B cell (primary cell): ENCODE results near the gene TRIM41. TPM values are rescaled to one million over a fixed set of nuclear protein-coding genes. Genes with fewer than 3 reads are reported as not detected.

Source experiments
- ATAC-seq: fragments of 200-7000 bp; cut with Tn5 transposase; one replicate; pipeline ENCODE4 v1.10.0; 2021; ENCODE audit warnings: low read depth, mild to moderate bottlenecking, moderate number of reproducible peaks, moderate library complexity
- CTCF ChIA-PET: fragments of 350-600 bp; sonication (Branson Sonifier 250); formaldehyde crosslinking; loops from one replicate; lab custom pipeline; 2021; ENCODE audit warnings: antibody characterized with exemption, inconsistent platforms; lab: Charles Lee
- POLR2A ChIA-PET: fragments of 350-600 bp; sonication (Branson Sonifier 250); formaldehyde crosslinking; loops from one replicate; lab custom pipeline; 2021; ENCODE audit warnings: antibody characterized with exemption; lab: Charles Lee
- DNase-seq: peaks from one replicate; pipeline ENCODE4 v3.0.0; 2013
- H2AFZ ChIP-seq: 2 replicates; pipeline ENCODE4 v1.6.1; 2012; ENCODE audit warnings: mild to moderate bottlenecking, low read depth, low read length; ENCODE audit not compliant: insufficient read depth, poor library complexity, severe bottlenecking
- H3K27ac ChIP-seq, 2 donors: 1 replicate in 1 of 2; 2 replicates in 1 of 2; pipeline ENCODE4 v1.5.1; 2012 to 2013; ENCODE audit warnings: low read length in 2 of 2, mild to moderate bottlenecking in 2 of 2, moderate library complexity in 1 of 2
- H3K27me3 ChIP-seq, 4 experiments: fragments of 200-600 bp in 1 of 4; sonication (generic) in 1 of 4; replicated peaks in 1 of 4; 1 replicate in 2 of 4; 2 replicates in 2 of 4; pipeline versions ENCODE4 v1.6.1 to v1.7.0; 2013 to 2016; ENCODE audit warnings: low read length in 3 of 4, mild to moderate bottlenecking in 2 of 4, mixed read lengths in 1 of 4, moderate library complexity in 1 of 4; ENCODE audit not compliant: insufficient read depth in 4 of 4, control insufficient read depth in 3 of 4; ENCODE audit errors: control extremely low read depth in 1 of 4
- H3K36me3 ChIP-seq, 2 experiments: replicated peaks in 1 of 2; 1 replicate in 1 of 2; 2 replicates in 1 of 2; pipeline versions ENCODE4 v1.6.1 to v1.7.1; 2013; ENCODE audit warnings: low read length in 1 of 2; ENCODE audit not compliant: insufficient read depth in 2 of 2, control insufficient read depth in 1 of 2; ENCODE audit errors: control extremely low read depth in 1 of 2, extremely low read depth in 1 of 2
- H3K4me1 ChIP-seq, 2 donors: fragments of 200-600 bp in 1 of 2; sonication (generic) in 1 of 2; 1 replicate in 1 of 2; 2 replicates in 1 of 2; pipeline versions ENCODE4 v1.5.1 to v1.6.1; 2013 to 2017; ENCODE audit warnings: low read length in 2 of 2; ENCODE audit not compliant: control insufficient read depth in 2 of 2, insufficient read depth in 2 of 2
- H3K4me2 ChIP-seq: replicated peaks from 2 replicates; pipeline ENCODE3; 2012; ENCODE audit warnings: mild to moderate bottlenecking, low read depth, low read length; ENCODE audit not compliant: poor library complexity, severe bottlenecking
- H3K4me3 ChIP-seq, 5 experiments: fragments of 200-600 bp in 1 of 5; sonication (generic) in 1 of 5; 1 replicate in 3 of 5; 2 replicates in 2 of 5; pipeline versions ENCODE4 v1.5.1 to v1.7.0; 2011 to 2016; ENCODE audit warnings: low read length in 4 of 5, mild to moderate bottlenecking in 4 of 5, low read depth in 2 of 5, control low read depth in 1 of 5, moderate library complexity in 1 of 5; ENCODE audit not compliant: insufficient read depth in 1 of 5; ENCODE audit errors: control extremely low read depth in 1 of 5, extremely low read depth in 1 of 5
- H3K79me2 ChIP-seq: fragments of 200-600 bp; sonication (generic); one replicate; pipeline ENCODE4 v1.6.0; 2016; ENCODE audit warnings: low read length; ENCODE audit not compliant: control insufficient read depth, insufficient read depth
- H3K9ac ChIP-seq: fragments of 200-600 bp; sonication (generic); 2 replicates; pipeline ENCODE4 v1.6.1; 2017; ENCODE audit warnings: mild to moderate bottlenecking, low read length, moderate library complexity
- H3K9me3 ChIP-seq, 3 donors: one replicate each; pipeline versions ENCODE4 v1.6.1 to v1.7.1; 2013; ENCODE audit warnings: low read length in 2 of 3; ENCODE audit not compliant: control insufficient read depth in 2 of 3, insufficient read depth in 1 of 3; ENCODE audit errors: control extremely low read depth in 1 of 3
- H4K20me1 ChIP-seq: 2 replicates; pipeline ENCODE4 v1.6.0; 2012; ENCODE audit warnings: mild to moderate bottlenecking, low read length; ENCODE audit not compliant: insufficient read depth, control insufficient read depth, poor library complexity, severe bottlenecking
- H3K27ac Mint-ChIP-seq: one replicate; pipeline ENCODE4 v1.8.0; 2021; ENCODE audit warnings: mixed read lengths
- H3K27me3 Mint-ChIP-seq: one replicate; pipeline ENCODE4 v1.8.0; 2021; ENCODE audit warnings: mixed read lengths
- H3K4me1 Mint-ChIP-seq: one replicate; pipeline ENCODE4 v1.8.0; 2021; ENCODE audit warnings: mixed read lengths
- H3K4me3 Mint-ChIP-seq: one replicate; pipeline ENCODE4 v1.8.0; 2021; ENCODE audit warnings: mixed read lengths
- H3K9me3 Mint-ChIP-seq: one replicate; pipeline ENCODE4 v1.8.0; 2022; ENCODE audit warnings: mixed read lengths; ENCODE audit not compliant: insufficient read depth
- EZH2 ChIP-seq: IDR thresholded peaks from 2 replicates; pipeline ENCODE4 v1.6.1; 2012; ENCODE audit warnings: borderline replicate concordance, low read depth, mild to moderate bottlenecking, moderate library complexity, low read length; ENCODE audit not compliant: insufficient read depth, poor library complexity, severe bottlenecking
- whole genome bisulfite sequencing: methylation state at CpG from one replicate; pipeline ENCODE4 v1.1.5; 2013; ENCODE audit warnings: missing lambda C conversion rate; ENCODE audit not compliant: insufficient coverage; 5-methylcytosine and 5-hydroxymethylcytosine counted together
- intact Hi-C: fragments of 100-400 bp; cut with micrococcal nuclease; formaldehyde crosslinking; loops from one replicate; pipeline ENCODE4 v1.10.0; 2022
- polyA plus RNA-seq: library from polyadenylated mRNA; depleted of rRNA; stranded (reverse); fragments of >200 nt; gene quantifications from 2 replicates; pipeline ENCODE4 v1.2.3, GENCODE V29; 2012
- total RNA-seq, 2 donors: library from RNA; stranded (reverse); fragments of 120-200 nt in 1 of 2; gene quantifications; 1 replicate in 1 of 2; 2 replicates in 1 of 2; pipeline versions ENCODE4 v1.2.3 to v1.2.4, GENCODE V29; 2013 to 2022
- TF ChIP-seq, protein P1 (sequence below): fragments of 200-600 bp; IDR thresholded peaks from one replicate; pipeline ENCODE4 v1.8.0; 2022; ENCODE audit warnings: antibody characterized with exemption, mild to moderate bottlenecking

The TRIM41 gene
- total and polyA plus RNA-seq, 2 donors (not counting 1 experiment from before 2014, with no cell fraction given), result 28.4 to 44.3 TPM

DNA sequence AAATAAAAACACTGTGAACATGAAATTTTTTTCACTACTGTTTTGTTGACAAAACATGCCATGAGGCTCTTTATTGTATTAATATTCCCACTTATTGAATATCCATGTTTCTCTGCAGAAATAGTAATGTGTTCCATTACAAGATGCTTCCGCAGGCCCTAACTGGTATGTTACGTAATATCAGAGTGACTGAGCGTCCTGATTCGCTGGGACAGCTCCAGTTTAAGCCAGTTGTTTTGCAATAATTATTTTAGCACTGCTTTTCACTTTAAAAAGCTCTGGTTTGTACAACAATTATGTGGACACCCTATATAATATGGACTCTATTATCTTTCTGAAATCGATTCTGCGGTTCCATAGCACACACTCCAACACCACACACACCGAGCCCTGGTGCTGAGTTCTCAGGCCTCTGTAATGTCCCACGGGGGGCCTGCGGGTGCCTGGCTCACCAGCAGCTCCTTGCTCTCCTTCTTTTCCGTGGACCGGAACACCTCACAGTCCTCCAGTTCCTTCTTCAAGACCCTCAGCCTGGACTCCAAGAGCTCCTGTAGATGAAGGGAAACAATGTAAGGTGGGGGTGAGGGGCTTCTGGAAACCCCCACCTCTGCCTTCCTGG is 19.9 kb upstream of the TRIM41 start:
- Histone ChIP-seq H3K27ac (no peak overlapping the region), H3K9me3 (peaks cover 0 to 12% (median 2%) of the 10 kb centered on the region in 3 donors), H4K20me1 (no peaks in the 10 kb centered on the region), H3K36me3 (no peaks in the 10 kb centered on the region), H3K4me3 (no peak overlapping the region), H3K27me3 (peaks cover 0 to 26% (median 12%) of the 10 kb centered on the region in 4 experiments), H3K4me2 (peak overlapping the region; percentile 94), H3K9ac (no peak overlapping the region), H3K79me2 (no peaks in the 10 kb centered on the region), H3K4me1 (peaks cover 34 to 45% of the 10 kb centered on the region in 2 donors), H2AFZ (peak overlapping the region; percentile 69)
- ATAC-seq, result no peak
- 80% methylated on average over 1 of the region's 11 CpGs for WGBS
- CTCF ChIA-PET, result interaction anchor here (2.6 to 7.9 kb wide), 2 partner anchors 12 to 19 kb away, joined by 8 to 105 read pairs; no protein-coding TSS in a partner anchor
- H3K9me3 Mint-ChIP-seq, result no peaks in the 10 kb centered on the region
- peak overlapping the region; percentile 79 for H3K27ac Mint-ChIP-seq
- DNase-seq, result no peak
- H3K4me3 Mint-ChIP-seq, result peak overlapping the region; percentile 98
- intact Hi-C loops, result no loop called here
- POLR2A ChIA-PET, result interaction anchor here (1.2 to 1.6 kb wide), 2 partner anchors 14 to 20 kb away, joined by 3 read pairs; partner anchors contain the start of gene TRIM41
- H3K27me3 Mint-ChIP-seq, result peaks cover 14% of the 10 kb centered on the region
- TF ChIP-seq, protein P1, sequence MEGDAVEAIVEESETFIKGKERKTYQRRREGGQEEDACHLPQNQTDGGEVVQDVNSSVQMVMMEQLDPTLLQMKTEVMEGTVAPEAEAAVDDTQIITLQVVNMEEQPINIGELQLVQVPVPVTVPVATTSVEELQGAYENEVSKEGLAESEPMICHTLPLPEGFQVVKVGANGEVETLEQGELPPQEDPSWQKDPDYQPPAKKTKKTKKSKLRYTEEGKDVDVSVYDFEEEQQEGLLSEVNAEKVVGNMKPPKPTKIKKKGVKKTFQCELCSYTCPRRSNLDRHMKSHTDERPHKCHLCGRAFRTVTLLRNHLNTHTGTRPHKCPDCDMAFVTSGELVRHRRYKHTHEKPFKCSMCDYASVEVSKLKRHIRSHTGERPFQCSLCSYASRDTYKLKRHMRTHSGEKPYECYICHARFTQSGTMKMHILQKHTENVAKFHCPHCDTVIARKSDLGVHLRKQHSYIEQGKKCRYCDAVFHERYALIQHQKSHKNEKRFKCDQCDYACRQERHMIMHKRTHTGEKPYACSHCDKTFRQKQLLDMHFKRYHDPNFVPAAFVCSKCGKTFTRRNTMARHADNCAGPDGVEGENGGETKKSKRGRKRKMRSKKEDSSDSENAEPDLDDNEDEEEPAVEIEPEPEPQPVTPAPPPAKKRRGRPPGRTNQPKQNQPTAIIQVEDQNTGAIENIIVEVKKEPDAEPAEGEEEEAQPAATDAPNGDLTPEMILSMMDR, result no peak
- no peak for TF ChIP-seq EZH2
- H3K4me1 Mint-ChIP-seq, result peaks cover 57% of the 10 kb centered on the region

DNA sequence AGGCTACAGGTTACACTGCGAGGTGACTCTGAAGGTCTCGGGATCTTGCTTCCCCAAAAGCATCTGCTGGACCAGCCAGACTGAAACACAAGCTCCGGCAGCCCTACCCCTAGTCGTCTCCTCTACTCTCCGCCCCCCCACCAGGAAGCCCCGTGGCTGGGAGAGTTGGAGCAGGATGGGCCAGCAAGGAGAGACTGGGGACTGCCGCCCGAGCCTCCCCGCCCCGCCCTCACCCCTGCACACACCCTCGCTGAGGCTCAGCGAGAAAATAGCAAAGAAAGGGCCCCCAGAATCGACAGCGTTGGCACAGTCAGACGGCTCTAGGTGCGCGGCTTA is 19.3 kb upstream of the TRIM41 start:
- H3K36me3 ChIP-seq, result no peaks in the 10 kb centered on the region
- no peak for ATAC-seq
- Mint-ChIP-seq H3K27ac (peak overlapping the region; percentile 79), H3K4me3 (peak overlapping the region; percentile 98), H3K9me3 (no peaks in the 10 kb centered on the region), H3K4me1 (peaks cover 53% of the 10 kb centered on the region), H3K27me3 (peaks cover 14% of the 10 kb centered on the region)
- no peaks in the 10 kb centered on the region for H4K20me1 ChIP-seq
- TF ChIP-seq, protein P1, result no peak
- TF ChIP-seq EZH2, result no peak
- intact Hi-C loops, result no loop called here
- H3K79me2 ChIP-seq, result no peaks in the 10 kb centered on the region
- H3K4me1 ChIP-seq, result peaks cover 30 to 40% of the 10 kb centered on the region in 2 donors
- peak overlapping the region; percentile 69 for H2AFZ ChIP-seq
- peaks cover 0 to 26% (median 12%) of the 10 kb centered on the region in 4 experiments for H3K27me3 ChIP-seq
- H3K27ac ChIP-seq, result no peak overlapping the region
- ChIA-PET POLR2A (interaction anchor here (1.2 to 1.6 kb wide), 2 partner anchors 13 to 20 kb away, joined by 3 read pairs; partner anchors contain the start of gene TRIM41), CTCF (interaction anchor here (7.9 kb wide), 1 partner anchor 13 kb away, joined by 105 read pairs; no protein-coding TSS in a partner anchor)
- H3K9ac ChIP-seq, result peak overlapping the region; percentile 65
- peaks cover 0 to 16% (median 2%) of the 10 kb centered on the region in 3 donors for H3K9me3 ChIP-seq
- 6% methylated on average over 12 of the region's 17 CpGs for WGBS
- peak overlapping the region; percentile 94 for H3K4me2 ChIP-seq
- DNase-seq, result no peak
- peak overlapping the region in 4 of 5 experiments; percentile 28 to 71 (median 65) for H3K4me3 ChIP-seq
